Hepatic stellate cell (primary cell): Measurements from ENCODE around the gene AUTS2.

ENCODE experiments used
- DNase-seq: peaks from one replicate; pipeline ENCODE4 v3.0.0; 2011; ENCODE audit warnings: low spot score

Gene AUTS2

DNA sequence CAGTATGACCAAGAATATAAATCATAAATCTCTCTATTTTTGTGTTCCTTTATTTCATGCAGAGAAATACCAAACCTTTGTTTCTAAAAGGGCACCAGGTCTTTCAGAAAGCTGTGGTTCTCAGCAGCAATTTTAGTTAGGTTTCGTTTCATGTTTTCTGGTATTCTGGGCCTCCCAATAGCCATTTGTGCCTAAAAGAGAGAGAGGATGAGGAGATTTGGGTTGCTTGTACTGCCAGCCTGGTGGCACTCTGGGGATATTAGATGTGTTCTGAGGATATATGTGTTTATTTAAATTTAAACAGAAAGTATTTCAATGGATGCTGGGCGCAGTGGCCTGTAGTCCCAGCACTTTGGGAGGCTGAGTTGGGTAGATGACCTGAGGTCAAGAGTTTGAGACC lies 471.7 kb downstream of the AUTS2 start:
- DNase-seq = no peak

DNA sequence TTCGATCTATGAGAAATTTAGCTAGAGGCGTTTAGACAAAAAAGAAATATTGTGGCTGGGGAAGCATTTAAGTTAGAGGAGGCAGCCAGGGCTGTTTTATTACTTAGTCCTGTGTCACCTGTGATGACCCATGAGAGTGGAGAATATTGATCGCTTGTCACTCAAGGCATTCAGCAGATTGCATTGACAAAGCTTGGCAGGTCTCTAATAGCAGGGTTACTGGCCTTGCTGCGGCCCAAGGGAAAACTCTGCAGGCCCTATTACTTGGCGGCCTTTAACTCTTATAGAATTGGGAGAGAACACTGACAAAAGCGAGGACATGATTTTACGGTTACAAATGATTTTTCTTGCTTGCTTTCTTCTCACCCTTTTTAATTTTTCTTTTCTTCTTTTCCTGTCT lies 473.5 kb downstream of the AUTS2 start:
- no peak for DNase-seq

DNA sequence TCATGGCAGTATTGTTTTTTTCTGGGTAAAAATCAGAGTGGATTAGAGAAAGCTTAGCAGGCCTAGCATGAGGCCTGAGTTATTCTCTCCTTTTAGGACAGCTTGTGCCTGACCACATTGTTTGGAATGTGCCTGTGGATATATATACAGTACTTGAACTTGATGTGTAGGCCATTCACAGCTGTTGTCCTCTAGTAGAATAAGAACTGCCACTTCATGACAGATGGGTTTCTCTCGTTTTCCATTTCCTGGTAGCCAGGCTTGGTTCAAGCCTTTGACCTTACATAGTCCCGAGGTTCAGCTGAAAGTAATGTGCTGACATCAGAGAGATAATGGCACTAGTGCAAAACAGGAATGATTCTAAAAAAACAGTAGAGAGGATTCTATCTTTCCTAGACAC lies 473.9 kb downstream of the AUTS2 start:
- DNase-seq = no peak

DNA sequence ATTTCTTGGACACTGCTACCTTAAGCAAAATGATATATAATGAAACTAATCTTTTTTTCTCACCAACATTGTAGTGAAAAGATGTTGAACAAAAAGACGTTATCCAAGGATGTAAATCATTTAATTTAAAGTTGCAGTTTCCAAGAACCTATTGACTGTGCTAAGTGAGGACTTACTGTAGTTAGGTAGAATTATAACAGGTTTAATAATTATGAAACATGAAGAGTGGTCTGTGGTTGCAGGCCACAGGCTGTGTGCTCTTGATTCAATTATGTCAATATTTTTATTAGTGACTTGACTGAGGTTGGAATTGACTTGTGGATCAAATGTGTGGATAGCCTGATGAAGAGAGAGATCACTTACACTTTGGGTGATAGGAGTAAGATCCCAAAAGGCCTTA lies 478.1 kb downstream of the AUTS2 start:
- no peak for DNase-seq

DNA sequence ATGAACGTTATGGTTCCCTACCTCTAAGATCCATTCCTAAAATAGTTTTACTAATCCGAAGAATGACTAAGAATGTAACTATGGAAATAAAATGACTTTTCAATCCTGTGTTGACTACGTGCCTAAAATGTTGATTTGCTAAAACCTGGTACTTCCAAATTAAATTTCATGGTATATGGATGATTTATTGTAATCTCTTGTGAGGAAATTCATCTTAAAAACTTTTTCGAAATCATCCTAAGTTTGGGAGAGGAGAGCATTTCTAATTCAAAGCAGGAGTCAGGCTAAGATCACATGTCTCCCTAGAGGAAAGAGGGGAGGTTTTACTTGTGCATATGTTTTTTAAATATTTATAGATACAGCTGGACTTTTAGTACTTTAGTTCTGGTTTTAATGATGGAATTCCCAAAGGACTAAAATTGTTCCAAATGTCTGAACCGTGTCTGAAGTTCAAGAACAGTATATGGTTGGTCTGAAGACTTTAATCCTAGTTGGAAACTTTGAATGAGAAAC lies 483.9 kb downstream of the AUTS2 start:
- DNase-seq = no peak

DNA sequence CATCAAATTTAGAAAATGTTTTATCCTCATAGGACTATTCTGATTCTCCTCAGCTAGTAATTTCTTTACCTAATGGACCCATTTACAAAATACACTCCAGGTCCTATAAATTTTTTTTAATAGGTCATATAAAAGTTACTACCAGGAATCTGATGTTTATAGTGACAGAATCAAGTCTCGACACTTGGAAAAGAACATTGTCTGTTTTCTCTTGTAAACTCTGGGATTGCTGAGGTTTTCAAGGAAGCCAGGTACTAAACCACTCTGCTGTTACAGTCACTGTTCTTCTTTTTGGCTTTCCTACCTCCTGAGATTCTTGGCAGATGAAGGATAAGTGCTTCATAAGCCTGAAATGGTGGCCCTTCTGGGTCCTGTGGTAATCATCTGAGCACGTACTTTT lies 493.1 kb downstream of the AUTS2 start:
- no peak for DNase-seq

DNA sequence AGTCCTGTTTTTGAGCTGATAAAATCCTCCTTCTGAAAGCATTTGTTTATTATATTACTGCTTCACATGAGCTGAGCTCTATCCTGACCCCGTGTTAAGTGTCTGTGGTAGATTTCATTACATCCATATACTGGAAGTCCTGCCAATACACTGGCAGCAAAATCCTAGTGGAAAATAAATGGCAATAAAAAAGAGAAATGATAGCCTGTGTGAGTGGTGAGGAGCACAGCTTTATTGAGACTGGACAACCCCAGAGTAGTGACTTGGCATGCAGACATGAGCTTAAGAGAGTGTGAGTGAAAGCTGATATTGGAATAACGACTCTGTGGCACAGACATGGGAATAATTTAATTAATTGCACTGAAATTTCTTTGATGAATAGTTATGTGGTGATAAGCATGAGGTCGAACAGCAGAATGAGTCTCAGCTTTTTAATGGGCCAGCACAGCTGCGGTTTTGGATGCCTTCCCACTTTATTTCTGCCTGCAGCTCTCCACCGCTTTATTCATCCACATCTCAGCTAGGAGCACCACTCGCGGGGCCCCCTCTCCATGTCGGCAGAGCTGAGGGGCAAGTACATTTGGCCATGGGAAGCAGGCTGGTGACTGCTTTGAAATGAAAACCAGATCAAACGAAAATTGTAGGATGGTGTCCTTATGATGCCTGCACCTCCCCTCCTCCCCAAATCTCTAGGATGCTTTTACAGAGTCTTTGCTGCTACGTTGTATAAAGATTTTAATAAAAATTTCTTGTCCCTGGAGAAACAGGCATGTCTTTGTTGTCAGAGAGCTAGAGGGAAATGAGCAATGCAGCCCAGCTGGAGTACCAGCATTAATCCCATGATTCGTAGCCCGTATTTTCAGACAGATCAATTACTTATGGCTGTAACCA lies 494.3 kb downstream of the AUTS2 start:
- no peak for DNase-seq

DNA sequence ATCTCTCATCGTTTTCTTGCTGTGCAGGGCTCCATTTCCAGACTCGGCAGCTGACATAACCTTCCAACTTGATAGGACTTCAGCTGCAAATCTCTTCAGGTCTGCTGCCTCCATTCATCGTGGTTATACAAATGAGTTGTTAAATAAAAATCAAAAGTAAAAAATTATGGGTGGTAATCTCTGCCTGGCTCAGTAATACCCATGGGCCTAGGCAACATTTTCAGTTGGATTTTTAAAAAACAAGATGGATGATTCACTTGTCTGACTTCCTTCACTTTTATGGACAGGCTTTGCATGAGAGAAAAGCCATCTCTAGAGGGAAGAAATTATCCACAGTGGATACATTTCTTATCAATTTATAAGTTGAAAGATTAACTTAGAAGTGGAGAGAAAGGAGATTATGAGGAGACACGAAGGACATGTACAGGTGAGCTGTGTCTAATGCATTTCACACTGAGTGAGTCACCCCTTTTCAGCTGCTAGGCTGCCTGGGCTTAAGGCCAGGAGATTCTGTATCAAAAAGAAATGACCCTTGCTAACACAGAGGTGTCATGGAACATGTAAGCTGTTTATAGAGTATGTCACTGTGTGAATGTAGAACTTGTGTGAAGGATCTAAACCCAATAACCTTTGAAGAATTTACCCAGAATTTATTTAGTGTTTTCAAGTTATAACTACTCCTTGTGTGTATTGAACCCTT lies 495.1 kb downstream of the AUTS2 start:
- DNase-seq = no peak

DNA sequence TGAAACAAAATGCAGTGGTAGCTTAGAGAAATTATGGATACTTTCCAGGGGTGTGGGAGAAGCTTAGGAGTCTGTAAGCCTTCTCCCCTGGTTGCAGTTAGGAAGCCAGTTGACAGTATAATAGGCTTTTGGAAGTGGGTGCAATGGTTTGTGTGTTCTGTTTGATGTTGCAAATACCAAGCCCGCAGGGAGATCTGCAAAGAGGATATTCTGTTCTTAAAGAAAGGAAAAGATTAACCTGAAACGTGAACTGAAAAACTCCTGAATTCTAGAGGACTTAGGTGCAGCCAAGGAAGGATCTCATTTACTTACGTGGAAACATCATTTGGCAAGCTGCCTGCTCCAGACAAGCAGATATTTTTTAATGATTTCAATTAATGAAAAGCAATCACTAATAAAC lies 496.6 kb downstream of the AUTS2 start:
- DNase-seq = no peak

DNA sequence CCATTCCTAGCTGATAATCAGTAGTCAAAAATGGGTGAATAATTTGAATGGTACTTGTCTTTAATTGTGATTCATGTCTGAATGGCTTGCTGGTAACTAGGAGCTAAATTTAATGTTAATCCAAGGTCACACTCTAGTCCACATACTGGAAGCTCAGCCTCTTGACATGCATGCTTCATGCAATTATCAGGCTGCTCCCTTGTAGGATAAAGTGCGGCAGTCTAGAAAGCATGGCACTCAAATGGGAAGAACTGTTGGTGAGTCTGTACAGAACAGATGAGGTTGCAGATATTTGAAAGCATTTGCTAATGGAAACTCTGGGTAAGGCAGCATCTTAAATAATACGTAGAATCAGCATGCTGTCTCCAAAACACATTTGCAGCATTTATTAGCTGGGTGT lies 499.4 kb downstream of the AUTS2 start:
- no peak for DNase-seq

DNA sequence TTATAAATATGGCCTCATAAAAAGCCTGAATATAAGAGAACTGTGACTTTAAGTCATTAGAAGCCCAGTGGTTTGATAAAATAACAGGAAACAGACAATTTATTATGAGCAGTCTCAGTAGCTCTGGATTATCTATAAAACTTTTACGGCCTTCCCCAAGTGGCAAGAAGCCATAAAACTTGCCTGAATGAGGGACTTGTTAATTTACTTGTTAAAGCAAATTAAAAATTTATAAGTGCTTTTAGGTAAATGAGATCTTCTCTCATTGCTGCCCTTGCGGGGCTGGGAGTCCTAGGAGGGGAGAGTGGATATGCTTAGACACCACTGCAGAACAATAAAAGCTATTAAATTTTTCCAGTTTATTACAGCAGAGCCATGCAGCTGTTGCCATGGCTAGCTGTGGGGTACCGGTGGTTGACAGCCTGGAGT lies 499.9 kb downstream of the AUTS2 start:
- no peak for DNase-seq

DNA sequence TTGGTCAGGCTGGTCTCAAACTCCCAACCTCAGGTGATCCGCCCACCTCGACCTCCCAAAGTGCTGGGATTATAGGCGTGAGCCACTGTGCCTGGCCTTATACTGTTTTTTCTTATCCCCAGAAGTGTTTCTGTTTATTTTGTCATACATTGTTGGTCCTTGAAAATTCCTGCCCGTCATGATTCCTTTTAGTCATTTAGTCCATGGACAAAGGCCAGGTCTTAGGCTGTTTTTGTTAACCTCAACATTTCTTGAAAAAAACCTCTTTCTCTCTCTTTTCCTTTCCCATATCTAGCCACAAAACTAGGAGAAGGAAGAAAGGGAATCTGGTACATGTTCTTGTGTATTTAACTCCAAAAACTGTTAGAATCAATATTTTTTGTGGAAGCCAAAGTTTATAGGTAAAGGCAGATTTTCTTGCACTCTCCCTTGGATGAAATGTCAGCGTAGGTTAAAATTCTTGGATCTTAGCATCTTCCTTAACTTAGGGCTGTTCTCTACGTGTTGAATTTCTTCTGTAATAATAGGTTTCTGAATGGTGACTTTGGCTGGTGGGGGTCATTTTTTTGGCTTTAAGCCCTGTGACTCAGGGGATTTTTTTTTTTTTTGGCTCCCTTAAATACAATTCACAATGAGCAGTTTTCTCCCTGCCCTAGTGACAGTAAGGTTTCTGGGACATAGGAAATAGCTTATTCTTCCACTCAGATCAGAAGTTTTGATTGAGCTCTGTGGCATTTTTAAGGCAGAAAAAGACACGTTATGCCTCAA lies 500.8 kb downstream of the AUTS2 start:
- no peak for DNase-seq

DNA sequence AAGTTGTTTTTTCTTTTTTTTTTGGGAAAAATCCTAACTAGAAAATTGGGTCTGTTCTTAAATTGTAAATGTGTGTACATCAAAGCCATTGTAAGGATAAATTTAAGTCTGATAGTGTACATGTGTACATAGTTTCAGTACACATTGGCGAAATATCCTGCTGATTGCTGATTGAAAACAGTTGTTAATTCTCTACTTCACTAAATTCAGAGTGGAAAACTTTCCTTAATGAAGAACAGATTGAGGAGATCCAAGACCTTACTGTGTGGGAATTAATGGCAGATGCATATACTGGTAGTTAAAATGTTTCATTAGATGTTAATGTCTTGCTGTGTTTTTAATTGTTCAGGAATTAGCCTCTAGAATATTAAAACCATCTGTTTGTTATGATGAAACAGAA lies 506.0 kb downstream of the AUTS2 start:
- DNase-seq = no peak

DNA sequence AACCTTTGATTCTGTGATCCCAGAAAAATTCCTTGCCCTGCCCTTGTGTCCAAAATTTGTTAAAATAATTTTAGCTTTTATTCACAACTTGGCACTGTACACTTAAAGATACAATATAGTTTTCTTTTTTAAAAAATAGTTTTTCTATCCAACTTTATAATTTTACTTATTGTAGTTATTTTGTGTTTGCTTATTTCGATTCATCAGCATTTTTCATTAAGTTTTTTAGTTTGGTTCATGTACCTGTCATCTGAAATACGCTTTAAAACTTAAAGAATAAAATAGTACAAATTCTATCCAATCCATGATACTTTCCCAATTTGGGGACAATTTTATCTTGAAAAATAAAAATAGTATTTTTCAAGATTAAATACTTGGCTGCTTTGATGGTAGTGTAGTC lies 514.8 kb downstream of the AUTS2 start:
- DNase-seq = no peak

DNA sequence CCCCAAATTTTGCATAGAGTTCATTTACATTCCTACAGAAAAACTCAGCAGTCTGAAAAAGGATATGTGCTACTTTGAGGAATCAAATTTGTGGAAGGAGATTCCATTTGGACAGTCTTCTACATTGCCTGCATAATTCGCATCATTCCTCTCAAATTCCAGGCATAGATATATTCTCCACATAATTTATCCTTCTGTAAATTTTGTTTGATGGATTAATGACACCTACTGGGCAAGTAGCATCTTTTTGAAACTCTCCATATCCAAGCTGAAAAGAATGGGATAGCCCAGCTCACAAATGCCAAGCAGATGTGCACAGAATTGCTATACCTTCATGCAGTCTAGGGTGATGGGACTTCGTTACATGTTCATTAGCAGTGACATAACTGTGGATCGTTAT lies 515.3 kb downstream of the AUTS2 start:
- no peak for DNase-seq

DNA sequence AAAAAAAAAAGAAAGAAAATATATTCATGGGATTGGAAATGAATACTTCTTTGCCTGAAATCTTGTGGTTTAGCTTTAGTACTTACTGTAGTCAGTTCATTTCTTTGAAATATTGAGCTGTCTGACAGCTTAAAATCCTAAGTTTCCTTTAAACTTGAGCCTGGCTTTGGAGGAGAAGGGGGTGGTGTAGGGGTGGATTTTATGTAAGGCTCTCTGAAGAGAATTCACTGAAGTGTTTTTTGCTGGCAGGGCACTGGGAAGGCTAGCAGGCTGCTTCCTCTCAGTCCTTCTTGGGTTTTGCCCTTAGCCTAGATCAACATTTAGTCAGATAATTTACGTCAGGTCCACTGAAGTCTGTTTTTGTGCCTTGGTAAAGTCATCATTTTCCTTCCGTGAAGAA lies 516.5 kb downstream of the AUTS2 start:
- no peak for DNase-seq

DNA sequence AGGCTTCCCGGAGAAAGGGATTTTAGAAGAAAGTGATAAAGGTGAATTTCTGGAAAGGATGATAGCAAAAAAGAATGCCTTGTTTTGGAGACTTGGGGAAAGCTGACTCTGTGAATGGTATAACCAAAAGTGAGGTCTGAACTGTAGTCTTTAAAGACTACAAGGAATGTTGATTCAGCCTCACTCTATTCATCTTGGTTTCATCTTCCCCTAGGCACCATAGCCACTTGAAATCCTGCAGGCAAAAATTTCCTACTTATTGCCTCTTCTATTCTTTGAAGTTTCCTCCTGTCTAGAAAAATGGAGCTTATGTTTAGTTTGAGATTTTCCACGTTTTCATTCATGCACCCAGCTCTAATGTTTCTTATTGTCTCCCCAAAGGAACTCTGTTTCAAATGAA lies 518.0 kb downstream of the AUTS2 start:
- no peak for DNase-seq

DNA sequence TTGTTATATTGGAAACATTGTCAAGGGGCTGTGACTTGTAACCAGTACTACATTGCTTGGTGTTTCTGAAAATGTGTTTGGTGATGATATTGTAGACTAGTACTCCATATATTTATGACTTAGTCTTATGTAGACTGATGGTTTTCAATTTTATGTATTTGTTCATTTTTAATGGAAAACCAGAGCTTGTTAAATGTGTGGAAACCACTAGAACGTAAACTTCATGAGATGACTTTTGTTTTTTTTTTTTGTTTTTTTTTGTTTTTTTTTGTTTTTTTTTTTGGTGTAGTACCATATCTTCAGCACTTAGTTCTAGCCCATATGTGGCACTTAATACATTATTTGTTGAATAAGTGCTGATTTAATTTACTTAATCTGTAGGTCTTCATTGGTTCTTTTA lies 518.6 kb downstream of the AUTS2 start:
- no peak for DNase-seq

DNA sequence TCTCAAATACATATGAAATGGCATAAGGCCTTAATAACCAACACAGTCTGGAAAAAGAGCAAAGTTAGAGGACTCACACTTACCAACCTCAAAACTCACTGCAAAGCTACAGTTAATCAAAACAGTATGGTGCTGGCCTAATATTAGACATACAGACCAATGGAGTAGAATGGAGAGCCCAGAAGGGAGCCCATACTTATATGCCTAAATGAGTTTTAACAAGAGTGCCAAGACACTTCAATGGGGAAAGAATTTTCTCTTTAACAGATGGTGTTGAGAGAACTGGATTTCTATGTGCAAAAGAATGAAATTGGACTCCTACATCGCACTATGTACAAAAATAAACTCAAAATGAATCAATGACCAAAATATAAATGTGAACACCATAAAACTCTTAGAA lies 522.6 kb downstream of the AUTS2 start:
- no peak for DNase-seq

DNA sequence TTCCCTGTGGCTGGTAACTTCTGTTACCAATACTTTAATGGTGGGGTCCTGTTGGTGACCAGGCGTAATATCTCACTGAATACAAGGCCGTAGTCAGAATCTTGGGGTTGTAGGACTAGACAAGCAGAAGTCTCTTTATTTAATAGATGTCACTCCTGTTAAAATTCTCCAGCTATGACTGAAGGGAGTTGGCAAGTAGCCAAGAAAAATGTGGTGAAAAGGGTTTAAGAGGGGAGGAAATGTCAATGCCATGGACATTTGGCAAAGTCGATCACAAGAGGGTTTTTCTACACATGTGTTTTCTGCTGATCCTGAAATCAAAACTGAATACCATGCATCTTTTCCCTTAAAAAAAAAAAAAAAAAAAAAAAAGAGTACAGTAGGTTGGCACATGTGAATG lies 533.5 kb downstream of the AUTS2 start:
- no peak for DNase-seq

DNA sequence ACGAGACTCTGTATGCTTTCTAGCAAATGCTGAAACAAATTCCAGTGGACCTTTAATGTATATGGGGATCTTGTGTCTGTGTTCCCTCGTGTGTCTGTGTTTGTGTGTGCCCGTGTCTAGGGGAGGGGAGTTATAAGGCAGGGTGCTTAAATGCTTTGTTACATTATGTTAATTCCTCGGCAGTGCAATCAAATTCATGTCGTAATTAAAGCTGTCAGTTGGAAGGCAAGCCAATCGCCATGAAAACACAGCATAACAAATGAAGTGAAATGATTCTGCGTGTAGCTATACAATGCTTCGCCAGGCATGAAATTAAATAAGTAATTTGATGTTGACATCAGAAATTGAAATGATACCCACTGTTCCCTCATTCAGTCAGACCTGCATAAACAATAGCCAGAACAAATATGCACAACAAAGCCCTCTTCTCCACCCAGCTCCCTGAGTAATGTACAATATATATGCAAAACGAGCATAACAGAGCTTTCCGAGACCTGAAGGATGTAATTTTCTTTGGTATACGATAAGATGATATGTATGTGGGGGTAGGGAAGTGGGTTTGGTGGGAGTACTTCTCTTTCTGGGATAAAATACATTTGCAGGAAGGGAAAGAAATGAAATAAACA lies 534.1 kb downstream of the AUTS2 start:
- no peak for DNase-seq
